SJSA1 (cell line): Measurements from ENCODE around the gene OMP. TPM values are rescaled to one million over a fixed set of nuclear protein-coding genes. Genes with fewer than 3 reads are reported as not detected.
A peak's percentile ranks its signal among the peaks of the same experiment; 100 is the strongest.

Source experiments
- DNase-seq, 2 experiments: peaks; one replicate each; pipeline ENCODE4 v3.0.0-alpha.2; 2015 to 2020; ENCODE audit warnings: low spot score in 2 of 2, low read depth in 1 of 2
- H3K27ac ChIP-seq: fragments of 250-450 bp; sonication (Bioruptor Pico); 2 replicates; pipeline ENCODE4 v1.5.1; 2020; ENCODE audit warnings: mild to moderate bottlenecking, moderate library complexity
- H3K27me3 ChIP-seq: fragments of 250-450 bp; sonication (Bioruptor Pico); replicated peaks from 2 replicates; pipeline ENCODE4 v1.5.1; 2020; ENCODE audit warnings: mild to moderate bottlenecking, moderate library complexity
- H3K36me3 ChIP-seq: fragments of 250-450 bp; sonication (Bioruptor Pico); 2 replicates; pipeline ENCODE4 v1.5.1; 2020; ENCODE audit warnings: mild to moderate bottlenecking
- H3K4me1 ChIP-seq: fragments of 250-450 bp; sonication (Bioruptor Pico); replicated peaks from 2 replicates; pipeline ENCODE4 v1.6.1; 2021; ENCODE audit warnings: mild to moderate bottlenecking
- H3K4me3 ChIP-seq: fragments of 250-450 bp; sonication (Bioruptor Pico); 2 replicates; pipeline ENCODE4 v1.5.1; 2020; ENCODE audit warnings: mild to moderate bottlenecking
- H3K9me3 ChIP-seq: fragments of 250-450 bp; sonication (Bioruptor Pico); replicated peaks from 2 replicates; pipeline ENCODE4 v1.5.1; 2020; ENCODE audit warnings: mild to moderate bottlenecking
- total RNA-seq: library from RNA; depleted of rRNA; stranded (reverse); fragments of >200 nt; shearing (Covaris generic); gene quantifications from 2 replicates; pipeline ENCODE4 v1.2.3, GENCODE V29; 2014

OMP gene
- total RNA-seq, 1 experiment from 2014 or later: not detected

DNA sequence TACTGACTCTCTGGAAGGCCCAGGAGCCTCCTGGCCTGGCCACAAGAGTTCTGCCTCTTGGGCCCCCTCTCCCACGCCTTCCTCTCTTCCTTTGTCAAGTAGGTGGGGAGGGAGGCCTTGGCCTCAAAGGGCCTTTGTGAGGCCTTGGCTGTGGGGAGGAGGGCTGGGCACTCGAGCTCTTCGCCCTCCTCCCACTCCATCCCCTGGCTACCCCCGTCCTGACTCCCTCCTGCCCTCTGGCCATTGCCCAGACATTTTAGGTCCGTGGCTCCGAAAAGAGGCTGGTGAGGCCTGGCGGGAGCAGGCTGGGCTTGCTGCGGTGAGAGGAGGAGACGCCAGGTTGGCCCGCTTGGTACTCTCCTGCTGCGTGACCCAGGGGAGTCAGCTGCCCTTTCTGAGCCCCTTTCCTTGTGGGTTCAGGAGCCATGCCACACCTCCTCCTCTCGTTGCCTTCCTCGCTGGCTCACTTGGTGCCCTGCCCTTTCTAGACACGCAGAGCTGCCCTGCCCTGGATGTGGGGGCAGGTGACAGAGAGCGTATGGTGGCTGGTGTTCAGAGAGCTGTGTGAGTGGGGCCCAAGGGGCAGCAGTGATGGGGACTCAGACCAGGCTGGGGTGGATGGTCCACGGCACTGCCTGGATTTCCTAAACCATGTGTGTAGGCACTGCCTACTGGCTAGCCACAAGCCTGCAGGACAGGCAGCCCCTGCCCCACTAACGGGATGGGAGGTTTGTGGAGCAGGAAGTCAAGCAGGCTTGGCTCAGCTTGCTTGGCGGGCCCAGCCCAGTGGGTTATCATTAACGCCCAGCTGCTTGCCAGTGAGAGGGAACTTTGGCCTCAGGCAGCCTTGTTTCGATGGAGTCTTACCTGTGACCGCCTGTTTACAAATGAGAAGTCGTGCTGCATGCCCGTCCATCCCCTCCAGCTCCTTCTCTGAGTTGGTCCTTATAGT lies 15.8 kb upstream of the OMP start:
- no peak overlapping the region for H3K27ac ChIP-seq
- DNase-seq: no peak
- H3K27me3 ChIP-seq: no peaks in the 10 kb centered on the region
- no peak overlapping the region for H3K4me3 ChIP-seq
- H3K9me3 ChIP-seq: no peaks in the 10 kb centered on the region
- peaks cover 6% of the 10 kb centered on the region for H3K4me1 ChIP-seq
- H3K36me3 ChIP-seq: 0 out of 2 replicates have a peak, but pooled peaks cover 2% of the 10 kb centered on the region

DNA sequence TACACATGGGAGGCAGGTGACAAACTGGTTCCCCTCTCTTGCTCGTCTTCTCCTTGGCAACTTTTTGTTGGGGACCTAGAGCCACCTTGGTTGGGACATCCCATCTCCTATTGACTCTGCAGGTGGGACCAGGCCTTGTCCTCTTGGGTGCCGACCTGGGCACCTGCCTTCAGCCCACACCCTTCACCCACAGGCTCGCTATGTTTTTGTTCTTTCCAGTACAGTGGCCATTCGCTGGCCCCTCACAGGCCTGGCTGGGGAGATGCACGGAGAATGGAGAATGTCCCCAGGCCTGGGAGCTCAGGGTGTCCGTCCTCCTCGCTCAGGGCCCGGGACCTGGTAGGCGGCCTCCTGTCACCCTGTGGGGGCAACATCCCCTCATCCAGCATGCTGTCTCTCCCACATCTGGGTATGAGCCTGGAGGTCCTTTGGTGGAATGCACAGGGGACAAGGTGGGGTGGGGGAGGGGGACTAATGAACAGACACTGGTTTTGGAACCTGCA lies 14.9 kb upstream of the OMP start:
- no peak for DNase-seq
- Histone ChIP-seq H3K9me3 (no peaks in the 10 kb centered on the region), H3K27ac (no peak overlapping the region), H3K27me3 (no peaks in the 10 kb centered on the region), H3K36me3 (0 out of 2 replicates have a peak, but pooled peaks cover 2% of the 10 kb centered on the region), H3K4me3 (no peak overlapping the region), H3K4me1 (peaks cover 2% of the 10 kb centered on the region)

DNA sequence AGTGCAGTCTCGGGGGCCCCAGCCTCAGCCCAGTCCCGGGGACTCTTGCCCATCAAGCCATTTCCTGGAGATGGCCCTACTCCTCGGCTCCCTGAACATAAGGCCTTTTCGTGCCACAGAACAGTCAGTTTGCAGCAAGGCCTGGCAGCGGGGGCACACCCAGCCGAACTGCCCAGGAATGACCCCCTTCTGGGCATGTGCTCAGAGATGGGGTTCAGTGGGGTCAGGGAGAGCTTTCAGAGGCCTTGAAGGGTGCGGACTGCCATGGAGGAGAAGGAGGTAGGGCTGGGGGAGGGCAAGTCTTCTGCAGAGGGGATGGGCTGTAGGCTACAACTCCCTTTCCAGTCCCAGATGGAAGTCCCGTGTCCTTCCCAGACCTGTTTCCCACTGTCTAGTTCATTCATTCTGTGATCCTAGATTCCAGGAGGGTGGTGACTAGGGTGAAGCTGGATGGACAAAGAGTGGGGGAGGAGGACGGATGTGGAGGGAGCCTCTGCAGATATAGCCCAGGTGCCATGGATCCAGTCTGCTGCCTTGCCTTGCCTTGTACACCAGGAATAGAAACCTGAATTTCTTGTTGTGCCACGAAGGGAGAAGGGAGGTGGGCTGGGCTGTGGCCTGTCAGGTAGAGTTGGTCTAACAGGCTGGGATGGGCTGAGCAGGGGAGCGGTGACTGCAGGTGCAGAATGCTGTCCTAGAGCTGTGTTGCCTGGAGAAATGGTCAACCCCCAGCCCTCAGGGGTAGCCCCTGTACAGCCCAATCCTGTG lies 14.2 kb upstream of the OMP start:
- H3K27me3 ChIP-seq: no peaks in the 10 kb centered on the region
- H3K36me3 ChIP-seq: 0 out of 2 replicates have a peak, but pooled peaks cover 2% of the 10 kb centered on the region
- no peak overlapping the region for H3K4me3 ChIP-seq
- no peaks in the 10 kb centered on the region for H3K4me1 ChIP-seq
- no peak for DNase-seq
- H3K27ac ChIP-seq: no peak overlapping the region
- H3K9me3 ChIP-seq: no peaks in the 10 kb centered on the region

DNA sequence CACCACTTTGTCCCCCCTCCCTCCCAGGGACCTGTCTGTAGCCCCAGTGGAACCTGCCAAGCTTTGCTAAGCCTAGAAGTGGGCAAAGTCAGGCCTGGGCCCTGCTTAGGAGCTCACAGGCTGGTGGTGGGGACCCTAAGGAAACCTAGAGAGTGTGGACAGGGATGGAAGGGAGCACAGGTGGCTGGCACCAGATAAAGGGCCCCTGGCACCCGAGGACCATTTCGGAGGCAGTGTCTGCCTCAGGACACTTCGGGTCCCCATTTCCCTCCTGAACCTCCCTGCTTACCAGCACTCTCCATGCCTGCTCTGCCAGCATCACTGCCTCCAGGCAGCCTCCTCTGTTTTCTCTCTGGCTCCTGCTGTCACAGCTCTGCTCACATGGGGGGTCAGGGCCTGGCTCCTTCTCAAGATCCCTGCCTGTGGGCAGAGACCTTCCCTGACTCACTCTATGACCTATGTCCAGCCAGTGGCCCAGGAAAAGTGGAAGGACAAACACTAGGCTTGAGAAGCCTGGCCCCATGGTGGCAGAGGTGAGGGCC lies 13.6 kb upstream of the OMP start:
- Histone ChIP-seq H3K9me3 (no peaks in the 10 kb centered on the region), H3K27me3 (no peaks in the 10 kb centered on the region), H3K27ac (no peak overlapping the region), H3K4me3 (no peak overlapping the region), H3K4me1 (no peaks in the 10 kb centered on the region), H3K36me3 (0 out of 2 replicates have a peak, but pooled peaks cover 2% of the 10 kb centered on the region)
- DNase-seq: no peak

DNA sequence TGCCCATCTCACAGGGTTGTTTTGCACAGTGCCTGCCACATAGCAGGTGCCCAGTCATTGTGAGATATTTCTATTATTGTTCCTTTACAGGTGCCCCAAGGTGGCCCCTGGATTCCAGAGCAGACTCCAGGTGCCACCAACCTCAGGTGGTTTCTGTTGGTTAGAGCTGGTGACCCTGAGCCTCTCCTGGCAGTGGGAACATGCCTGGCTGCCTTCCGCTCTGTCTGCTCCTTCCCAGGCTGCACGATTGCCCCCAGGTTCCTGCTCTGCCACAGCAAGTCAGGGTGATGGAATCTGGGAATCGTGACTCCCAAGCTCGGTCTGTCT lies 12.6 kb upstream of the OMP start:
- H3K27ac ChIP-seq: no peak overlapping the region
- no peak for DNase-seq
- H3K4me3 ChIP-seq: no peak overlapping the region
- H3K36me3 ChIP-seq: 0 out of 2 replicates have a peak, but pooled peaks cover 2% of the 10 kb centered on the region
- no peaks in the 10 kb centered on the region for H3K27me3 ChIP-seq
- H3K4me1 ChIP-seq: no peaks in the 10 kb centered on the region
- H3K9me3 ChIP-seq: no peaks in the 10 kb centered on the region

DNA sequence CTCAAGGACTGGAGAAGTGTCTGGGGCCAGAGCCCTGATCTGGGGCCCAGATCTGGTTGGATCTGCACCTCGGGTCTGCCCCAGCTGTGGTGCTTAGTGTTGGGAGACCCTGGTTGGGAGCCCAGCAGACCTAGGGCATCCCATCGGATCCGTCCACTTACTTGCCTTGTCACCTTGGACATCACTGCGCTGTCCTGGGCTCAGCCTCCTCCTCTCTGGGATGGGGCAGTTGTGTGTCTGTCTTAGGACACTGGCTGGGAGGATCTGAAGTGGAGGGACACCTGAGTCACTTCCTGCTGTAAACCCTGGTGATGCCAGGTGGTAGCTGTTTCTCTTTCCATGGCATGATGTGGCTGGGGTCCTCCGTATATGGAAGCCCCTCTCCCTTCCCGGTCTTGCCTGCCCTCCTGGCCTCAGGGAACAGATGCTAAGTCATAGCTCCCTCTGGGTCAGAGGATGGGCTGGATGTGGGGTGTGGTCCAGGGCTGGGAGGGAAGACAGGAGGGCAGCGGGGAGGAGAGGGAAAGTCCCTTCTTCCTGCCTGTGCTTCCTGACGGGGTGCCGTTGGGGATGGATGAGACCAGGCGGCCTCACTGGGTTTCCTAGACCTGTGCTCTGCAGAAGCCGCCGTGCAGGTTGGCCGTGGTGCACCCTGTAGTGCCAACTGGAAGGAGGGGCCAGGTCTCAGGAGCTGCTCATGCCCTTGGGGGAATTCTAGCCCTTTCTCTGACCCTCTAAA lies 12.1 kb upstream of the OMP start:
- Histone ChIP-seq H3K4me1 (no peaks in the 10 kb centered on the region), H3K4me3 (no peak overlapping the region), H3K27ac (no peak overlapping the region), H3K9me3 (no peaks in the 10 kb centered on the region), H3K36me3 (no peaks in the 10 kb centered on the region), H3K27me3 (no peaks in the 10 kb centered on the region)
- no peak for DNase-seq

DNA sequence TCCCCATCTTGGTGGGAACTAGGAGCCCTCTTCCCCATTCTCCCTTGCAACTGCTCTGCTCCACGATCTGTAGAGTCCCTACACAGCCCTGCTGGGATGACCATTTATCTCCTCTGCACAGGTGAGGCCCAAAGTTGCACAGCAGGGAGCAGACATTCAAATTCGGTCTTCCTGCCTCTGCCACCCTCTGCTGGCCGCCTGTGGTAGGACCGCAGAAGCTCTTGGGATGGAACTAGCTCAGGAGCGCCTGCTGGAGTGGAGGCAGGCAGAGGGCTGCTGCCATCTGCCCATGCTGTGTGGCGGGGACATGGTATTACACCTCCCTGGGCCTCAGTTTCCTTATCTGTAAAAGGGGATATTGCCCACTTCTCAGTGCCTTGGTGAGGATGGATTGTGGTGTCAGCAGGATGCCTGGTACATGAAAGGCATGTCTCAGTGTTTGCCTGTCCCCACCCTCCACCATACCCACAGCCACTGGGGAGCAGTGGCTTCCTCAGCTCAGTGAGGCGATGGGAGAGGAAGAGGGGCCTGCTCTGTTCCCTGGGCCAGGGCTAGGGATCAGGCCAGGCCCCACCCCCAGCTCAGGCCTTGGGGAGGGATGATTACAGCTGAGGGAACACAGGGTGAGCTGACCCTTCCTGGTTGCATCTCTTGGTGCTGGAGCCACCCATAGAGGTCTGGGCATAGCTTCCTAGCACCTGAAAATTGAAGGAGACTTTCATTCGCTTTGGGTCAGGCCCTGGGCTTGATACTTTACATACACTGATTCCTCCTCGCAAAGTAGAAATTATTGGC lies 11.3 kb upstream of the OMP start:
- Histone ChIP-seq H3K9me3 (no peaks in the 10 kb centered on the region), H3K36me3 (no peaks in the 10 kb centered on the region), H3K27ac (no peak overlapping the region), H3K4me1 (no peaks in the 10 kb centered on the region), H3K27me3 (no peaks in the 10 kb centered on the region), H3K4me3 (no peak overlapping the region)
- DNase-seq: peak; percentile 43 to 57

DNA sequence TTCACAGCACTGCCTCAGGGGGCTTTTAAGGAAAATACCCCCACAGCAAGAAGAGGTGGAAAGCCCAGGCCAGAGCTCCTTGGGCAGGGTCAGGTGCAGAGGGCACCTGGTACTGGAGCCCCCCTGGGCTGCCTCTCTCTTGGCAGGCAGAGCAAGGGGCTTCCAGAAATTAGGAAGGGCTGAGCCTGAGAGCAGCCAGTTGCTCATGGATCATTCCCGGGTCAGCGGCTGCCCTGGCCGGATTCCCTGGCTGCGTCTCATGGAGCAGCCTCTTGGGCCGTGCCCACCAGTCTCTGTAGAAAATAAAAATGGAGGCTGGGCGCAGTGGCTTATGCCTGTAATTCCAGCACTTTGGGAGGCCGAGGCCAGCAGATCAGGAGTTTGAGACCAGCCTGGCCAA lies 10.3 kb upstream of the OMP start:
- no peaks in the 10 kb centered on the region for H3K4me1 ChIP-seq
- H3K36me3 ChIP-seq: no peaks in the 10 kb centered on the region
- H3K27ac ChIP-seq: no peak overlapping the region
- no peaks in the 10 kb centered on the region for H3K27me3 ChIP-seq
- H3K9me3 ChIP-seq: no peaks in the 10 kb centered on the region
- DNase-seq: no peak
- no peak overlapping the region for H3K4me3 ChIP-seq

DNA sequence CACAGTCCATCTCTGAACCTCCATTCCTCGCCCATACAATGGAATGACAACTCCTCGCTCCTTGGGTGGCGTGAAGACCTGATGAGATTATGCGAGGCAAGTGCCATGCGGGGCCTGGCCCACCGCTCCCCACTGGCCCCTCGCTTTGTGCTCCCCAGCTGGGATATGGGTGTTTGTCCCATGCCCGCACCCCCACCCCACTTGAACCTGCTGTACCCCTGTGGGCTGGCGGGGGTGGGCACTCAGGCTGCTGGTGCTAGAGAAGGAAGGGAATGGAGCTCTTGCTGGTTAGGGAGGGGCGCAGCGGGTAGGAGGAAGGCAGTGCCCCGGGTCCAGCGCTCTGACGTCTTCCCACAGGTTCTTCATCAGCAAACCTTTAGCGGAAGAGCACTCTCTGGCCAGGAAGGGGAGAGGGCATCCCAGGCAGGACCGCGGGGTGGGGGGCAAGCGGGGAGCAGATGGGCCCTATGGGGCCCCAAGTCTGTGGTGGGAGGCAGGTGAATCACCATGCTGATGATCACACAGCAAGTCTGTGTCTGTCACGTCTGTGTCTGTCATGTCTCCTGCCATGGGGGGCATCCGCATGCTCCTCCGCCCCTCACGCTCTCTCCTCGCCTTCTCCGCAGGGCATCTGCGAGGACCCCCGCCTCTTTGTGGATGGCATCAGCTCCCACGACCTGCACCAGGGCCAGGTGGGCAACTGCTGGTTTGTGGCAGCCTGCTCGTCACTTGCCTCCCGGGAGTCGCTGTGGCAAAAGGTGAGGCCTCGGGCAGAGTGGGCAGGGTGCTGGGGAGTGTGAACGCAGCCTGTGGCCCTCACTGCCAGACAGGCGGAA lies 9.4 kb upstream of the OMP start:
- Histone ChIP-seq H3K27ac (no peak overlapping the region), H3K4me3 (no peak overlapping the region), H3K4me1 (no peaks in the 10 kb centered on the region), H3K36me3 (no peaks in the 10 kb centered on the region), H3K9me3 (no peaks in the 10 kb centered on the region), H3K27me3 (no peaks in the 10 kb centered on the region)
- DNase-seq: no peak

DNA sequence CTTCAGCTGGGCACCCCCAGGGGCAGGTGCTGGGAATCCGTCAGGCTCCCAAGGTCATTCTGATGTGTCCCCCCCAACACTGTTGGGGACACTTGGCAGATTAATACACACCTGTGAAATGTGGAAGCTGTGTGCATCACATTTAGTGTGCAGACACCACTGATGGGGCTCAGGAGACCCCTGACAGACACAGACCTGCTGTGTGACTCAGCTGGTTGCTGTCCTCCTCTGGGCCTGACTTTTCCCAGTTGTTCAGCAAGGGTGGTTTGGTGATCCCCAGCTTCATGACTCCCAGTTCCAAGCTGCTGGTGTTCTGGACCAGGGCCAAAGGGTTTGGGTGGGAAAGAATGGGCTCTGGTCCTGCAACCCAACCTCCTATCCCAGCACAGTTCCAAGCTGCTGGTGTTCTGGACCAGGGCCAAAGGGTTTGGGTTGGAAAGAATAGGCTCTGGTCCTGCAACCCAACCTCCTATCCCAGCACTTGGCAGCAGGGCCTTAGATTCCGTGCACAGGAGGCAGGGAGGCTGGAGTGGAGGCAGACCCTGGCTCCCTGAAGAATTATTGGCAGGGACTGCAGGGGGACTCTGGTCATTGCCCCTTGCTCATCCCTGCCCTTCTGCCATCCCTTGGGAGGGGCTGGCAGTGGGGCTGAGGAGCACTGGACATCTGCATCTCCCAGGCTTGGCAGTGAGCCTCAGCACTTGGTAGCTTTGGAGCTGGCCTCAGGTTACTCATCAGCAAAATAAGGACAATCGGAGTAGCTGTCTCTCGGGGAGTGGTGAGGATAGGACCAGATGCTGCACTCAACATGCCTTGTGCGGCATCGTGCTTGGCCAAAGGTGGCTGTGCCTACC lies 8.4 kb upstream of the OMP start:
- no peaks in the 10 kb centered on the region for H3K36me3 ChIP-seq
- H3K4me1 ChIP-seq: no peaks in the 10 kb centered on the region
- no peaks in the 10 kb centered on the region for H3K9me3 ChIP-seq
- H3K4me3 ChIP-seq: no peak overlapping the region
- DNase-seq: no peak
- no peak overlapping the region for H3K27ac ChIP-seq
- no peaks in the 10 kb centered on the region for H3K27me3 ChIP-seq

DNA sequence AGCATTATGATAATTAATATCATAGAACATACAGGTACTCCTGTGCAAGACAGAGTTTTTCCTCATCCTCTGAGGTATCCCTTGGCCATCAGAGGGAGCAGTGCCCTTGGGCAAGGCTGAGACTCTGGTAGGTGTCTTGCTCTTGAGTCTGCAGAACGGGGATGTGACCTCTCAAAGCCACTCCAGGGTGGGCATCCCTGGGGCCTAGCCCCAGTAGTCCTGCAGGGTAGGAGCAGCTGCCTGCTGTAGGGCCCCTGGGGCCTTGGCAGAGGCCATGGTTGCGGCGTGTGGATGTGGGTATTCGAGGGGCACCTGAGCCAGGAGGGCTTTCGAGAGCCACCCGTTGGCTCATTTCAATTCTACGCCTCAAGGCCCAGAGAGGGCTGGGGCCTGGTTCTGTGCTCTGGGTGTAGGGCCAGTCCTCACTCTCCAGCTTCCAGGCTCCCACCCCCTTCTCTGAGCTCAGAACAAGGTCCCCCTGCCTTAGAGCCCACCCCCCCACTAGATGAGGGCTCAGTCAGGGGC lies 7.7 kb upstream of the OMP start:
- no peaks in the 10 kb centered on the region for H3K27me3 ChIP-seq
- no peaks in the 10 kb centered on the region for H3K9me3 ChIP-seq
- H3K4me1 ChIP-seq: no peaks in the 10 kb centered on the region
- no peaks in the 10 kb centered on the region for H3K36me3 ChIP-seq
- no peak overlapping the region for H3K27ac ChIP-seq
- no peak overlapping the region for H3K4me3 ChIP-seq
- no peak for DNase-seq
